ENCODE data around the gene CEBPG. TPM values are rescaled to one million over a fixed set of nuclear protein-coding genes. Genes with fewer than 3 reads are reported as not detected.

CEBPG gene
- total and polyA plus RNA-seq, 9 of the 15 experiments (the other 6 are each of a cell fraction or from before 2014, with no cell fraction given): 9.5 to 34.9 (median 30.9) TPM

DNA sequence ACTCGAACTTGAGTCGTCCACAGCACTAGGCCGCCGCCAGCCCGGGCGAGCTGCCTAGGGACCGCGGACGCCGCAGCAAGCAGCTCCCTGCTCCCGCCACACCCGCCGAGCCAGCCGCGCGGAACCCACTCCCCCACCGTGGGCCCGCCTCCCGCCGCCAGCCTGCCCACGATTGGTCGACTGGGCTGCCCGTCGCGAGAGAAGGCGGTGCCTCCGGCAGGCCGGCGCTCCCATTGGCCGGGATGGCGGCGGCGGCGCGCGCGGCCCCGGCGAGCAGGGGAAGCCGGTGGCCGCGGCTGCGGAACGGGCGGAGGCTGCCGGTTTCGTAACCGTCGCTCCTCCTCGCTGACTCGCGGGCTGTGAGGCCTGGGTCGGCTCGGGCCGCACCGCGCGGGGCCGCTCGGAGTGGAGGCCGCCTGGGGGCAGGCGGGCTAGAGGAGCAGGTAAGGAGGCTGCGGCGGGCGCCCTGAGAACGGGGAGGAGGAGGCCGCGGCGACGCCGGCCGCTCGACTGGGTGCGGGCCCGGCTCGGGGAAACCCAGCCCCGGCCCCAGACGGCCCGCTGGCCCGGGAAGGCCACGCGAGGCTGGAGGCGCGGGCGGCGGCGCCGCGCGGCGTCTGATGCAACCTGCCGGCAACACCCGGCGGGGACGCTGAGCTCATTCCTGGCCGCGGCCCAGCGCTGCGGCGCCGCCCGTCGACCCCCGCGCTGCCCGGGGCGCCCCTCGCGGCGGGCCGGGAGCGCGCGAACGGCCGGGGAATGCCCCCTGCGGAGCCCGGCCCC is at the start of gene CEBPG (continued):
- TF ChIP-seq, protein P1, sequence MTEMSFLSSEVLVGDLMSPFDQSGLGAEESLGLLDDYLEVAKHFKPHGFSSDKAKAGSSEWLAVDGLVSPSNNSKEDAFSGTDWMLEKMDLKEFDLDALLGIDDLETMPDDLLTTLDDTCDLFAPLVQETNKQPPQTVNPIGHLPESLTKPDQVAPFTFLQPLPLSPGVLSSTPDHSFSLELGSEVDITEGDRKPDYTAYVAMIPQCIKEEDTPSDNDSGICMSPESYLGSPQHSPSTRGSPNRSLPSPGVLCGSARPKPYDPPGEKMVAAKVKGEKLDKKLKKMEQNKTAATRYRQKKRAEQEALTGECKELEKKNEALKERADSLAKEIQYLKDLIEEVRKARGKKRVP (CRISPR knock-in tag; IDR thresholded peaks at IDR 0.05): peak; percentile 98
- TF ChIP-seq ZC3H8 (IDR thresholded peaks at IDR 0.05) (no peak), ZNF384 (IDR thresholded peaks at IDR 0.05; ENCODE audit: low read depth, low read length) (no peak), RBM15 (IDR thresholded peaks at IDR 0.05; ENCODE audit: insufficient read depth, low read length) (no peak), ZNF668 (CRISPR knock-in tag; IDR thresholded peaks at IDR 0.05) (no peak), GATAD2B (IDR thresholded peaks at IDR 0.05; ENCODE audit: borderline replicate concordance) (peak; percentile 80)
- TF ChIP-seq, protein P2, sequence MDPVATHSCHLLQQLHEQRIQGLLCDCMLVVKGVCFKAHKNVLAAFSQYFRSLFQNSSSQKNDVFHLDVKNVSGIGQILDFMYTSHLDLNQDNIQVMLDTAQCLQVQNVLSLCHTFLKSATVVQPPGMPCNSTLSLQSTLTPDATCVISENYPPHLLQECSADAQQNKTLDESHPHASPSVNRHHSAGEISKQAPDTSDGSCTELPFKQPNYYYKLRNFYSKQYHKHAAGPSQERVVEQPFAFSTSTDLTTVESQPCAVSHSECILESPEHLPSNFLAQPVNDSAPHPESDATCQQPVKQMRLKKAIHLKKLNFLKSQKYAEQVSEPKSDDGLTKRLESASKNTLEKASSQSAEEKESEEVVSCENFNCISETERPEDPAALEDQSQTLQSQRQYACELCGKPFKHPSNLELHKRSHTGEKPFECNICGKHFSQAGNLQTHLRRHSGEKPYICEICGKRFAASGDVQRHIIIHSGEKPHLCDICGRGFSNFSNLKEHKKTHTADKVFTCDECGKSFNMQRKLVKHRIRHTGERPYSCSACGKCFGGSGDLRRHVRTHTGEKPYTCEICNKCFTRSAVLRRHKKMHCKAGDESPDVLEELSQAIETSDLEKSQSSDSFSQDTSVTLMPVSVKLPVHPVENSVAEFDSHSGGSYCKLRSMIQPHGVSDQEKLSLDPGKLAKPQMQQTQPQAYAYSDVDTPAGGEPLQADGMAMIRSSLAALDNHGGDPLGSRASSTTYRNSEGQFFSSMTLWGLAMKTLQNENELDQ (CRISPR knock-in tag; IDR thresholded peaks at IDR 0.05; ENCODE audit: borderline replicate concordance): no peak
- TF ChIP-seq, protein P3, sequence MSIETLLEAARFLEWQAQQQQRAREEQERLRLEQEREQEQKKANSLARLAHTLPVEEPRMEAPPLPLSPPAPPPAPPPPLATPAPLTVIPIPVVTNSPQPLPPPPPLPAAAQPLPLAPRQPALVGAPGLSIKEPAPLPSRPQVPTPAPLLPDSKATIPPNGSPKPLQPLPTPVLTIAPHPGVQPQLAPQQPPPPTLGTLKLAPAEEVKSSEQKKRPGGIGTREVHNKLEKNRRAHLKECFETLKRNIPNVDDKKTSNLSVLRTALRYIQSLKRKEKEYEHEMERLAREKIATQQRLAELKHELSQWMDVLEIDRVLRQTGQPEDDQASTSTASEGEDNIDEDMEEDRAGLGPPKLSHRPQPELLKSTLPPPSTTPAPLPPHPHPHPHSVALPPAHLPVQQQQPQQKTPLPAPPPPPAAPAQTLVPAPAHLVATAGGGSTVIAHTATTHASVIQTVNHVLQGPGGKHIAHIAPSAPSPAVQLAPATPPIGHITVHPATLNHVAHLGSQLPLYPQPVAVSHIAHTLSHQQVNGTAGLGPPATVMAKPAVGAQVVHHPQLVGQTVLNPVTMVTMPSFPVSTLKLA (conservative IDR thresholded peaks at IDR 0.05): peak in 1 of 2 experiments; percentile 58; a peak in 2 of 4 replicates
- TF ChIP-seq, protein P4, sequence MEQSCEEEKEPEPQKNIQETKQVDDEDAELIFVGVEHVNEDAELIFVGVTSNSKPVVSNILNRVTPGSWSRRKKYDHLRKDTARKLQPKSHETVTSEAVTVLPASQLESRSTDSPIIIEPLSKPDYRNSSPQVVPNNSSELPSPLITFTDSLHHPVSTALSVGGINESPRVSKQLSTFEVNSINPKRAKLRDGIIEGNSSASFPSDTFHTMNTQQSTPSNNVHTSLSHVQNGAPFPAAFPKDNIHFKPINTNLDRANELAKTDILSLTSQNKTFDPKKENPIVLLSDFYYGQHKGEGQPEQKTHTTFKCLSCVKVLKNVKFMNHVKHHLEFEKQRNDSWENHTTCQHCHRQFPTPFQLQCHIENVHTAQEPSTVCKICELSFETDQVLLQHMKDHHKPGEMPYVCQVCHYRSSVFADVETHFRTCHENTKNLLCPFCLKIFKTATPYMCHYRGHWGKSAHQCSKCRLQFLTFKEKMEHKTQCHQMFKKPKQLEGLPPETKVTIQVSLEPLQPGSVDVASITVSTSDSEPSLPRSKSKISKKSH (CRISPR knock-in tag; IDR thresholded peaks at IDR 0.05): no peak
- TF ChIP-seq, protein P5, sequence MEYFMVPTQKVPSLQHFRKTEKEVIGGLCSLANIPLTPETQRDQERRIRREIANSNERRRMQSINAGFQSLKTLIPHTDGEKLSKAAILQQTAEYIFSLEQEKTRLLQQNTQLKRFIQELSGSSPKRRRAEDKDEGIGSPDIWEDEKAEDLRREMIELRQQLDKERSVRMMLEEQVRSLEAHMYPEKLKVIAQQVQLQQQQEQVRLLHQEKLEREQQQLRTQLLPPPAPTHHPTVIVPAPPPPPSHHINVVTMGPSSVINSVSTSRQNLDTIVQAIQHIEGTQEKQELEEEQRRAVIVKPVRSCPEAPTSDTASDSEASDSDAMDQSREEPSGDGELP (CRISPR knock-in tag; IDR thresholded peaks at IDR 0.05; ENCODE audit: borderline replicate concordance): no peak; the same call in 1 of the 2 replicates
- TF ChIP-seq, protein P6, sequence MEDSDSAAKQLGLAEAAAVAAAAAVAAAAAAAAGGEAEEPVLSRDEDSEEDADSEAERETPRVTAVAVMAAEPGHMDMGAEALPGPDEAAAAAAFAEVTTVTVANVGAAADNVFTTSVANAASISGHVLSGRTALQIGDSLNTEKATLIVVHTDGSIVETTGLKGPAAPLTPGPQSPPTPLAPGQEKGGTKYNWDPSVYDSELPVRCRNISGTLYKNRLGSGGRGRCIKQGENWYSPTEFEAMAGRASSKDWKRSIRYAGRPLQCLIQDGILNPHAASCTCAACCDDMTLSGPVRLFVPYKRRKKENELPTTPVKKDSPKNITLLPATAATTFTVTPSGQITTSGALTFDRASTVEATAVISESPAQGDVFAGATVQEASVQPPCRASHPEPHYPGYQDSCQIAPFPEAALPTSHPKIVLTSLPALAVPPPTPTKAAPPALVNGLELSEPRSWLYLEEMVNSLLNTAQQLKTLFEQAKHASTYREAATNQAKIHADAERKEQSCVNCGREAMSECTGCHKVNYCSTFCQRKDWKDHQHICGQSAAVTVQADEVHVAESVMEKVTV (CRISPR knock-in tag; IDR thresholded peaks at IDR 0.05): no peak
- TF ChIP-seq, protein P7, sequence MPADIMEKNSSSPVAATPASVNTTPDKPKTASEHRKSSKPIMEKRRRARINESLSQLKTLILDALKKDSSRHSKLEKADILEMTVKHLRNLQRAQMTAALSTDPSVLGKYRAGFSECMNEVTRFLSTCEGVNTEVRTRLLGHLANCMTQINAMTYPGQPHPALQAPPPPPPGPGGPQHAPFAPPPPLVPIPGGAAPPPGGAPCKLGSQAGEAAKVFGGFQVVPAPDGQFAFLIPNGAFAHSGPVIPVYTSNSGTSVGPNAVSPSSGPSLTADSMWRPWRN (IDR thresholded peaks at IDR 0.05; ENCODE audit: low read depth): no peak

All from K562 (cell line).